Thyroid gland (tissue), 4 donors: ENCODE results near the gene OR52H1. TPM values are rescaled to one million over a fixed set of nuclear protein-coding genes. Genes with fewer than 3 reads are reported as not detected.

Experiments used
- DNase-seq, 2 donors: peaks; one replicate each; pipeline ENCODE4 v3.0.0-alpha.2; 2019
- H3K27ac ChIP-seq, 3 donors: fragments of 200-600 bp; sonication (generic); 1 replicate in 2 of 3; 2 replicates in 1 of 3; pipeline ENCODE4 v1.5.1; 2016 to 2019; ENCODE audit warnings: mild to moderate bottlenecking in 1 of 3, moderate library complexity in 1 of 3
- H3K27me3 ChIP-seq: fragments of 200-600 bp; sonication (generic); one replicate; pipeline ENCODE4 v1.5.1; 2019
- H3K36me3 ChIP-seq, 2 donors: fragments of 200-600 bp; sonication (generic); one replicate each; pipeline ENCODE4 v1.5.1; 2016 to 2019
- H3K4me1 ChIP-seq, 2 donors: fragments of 200-600 bp; sonication (generic); one replicate each; pipeline ENCODE4 v1.5.1; 2017 to 2019
- H3K4me3 ChIP-seq, 3 donors: fragments of 200-600 bp; sonication (generic); replicated peaks in 1 of 3; 1 replicate in 2 of 3; 2 replicates in 1 of 3; pipeline ENCODE4 v1.5.1; 2016; ENCODE audit warnings: mild to moderate bottlenecking in 1 of 3
- H3K9me3 ChIP-seq: fragments of 200-600 bp; sonication (generic); one replicate; pipeline ENCODE4 v1.5.1; 2017
- POLR2A ChIP-seq, 2 donors: fragments of 450-650 bp; IDR thresholded peaks; one replicate each; pipeline ENCODE4 v1.6.1; 2017; ENCODE audit warnings: antibody characterized with exemption in 2 of 2, mild to moderate bottlenecking in 2 of 2, moderate library complexity in 1 of 2
- WGBS, 2 donors: methylation state at CpG; one replicate each; pipeline ENCODE4 v1.1.5; 2017; 5-methylcytosine and 5-hydroxymethylcytosine counted together
- intact Hi-C: fragments of 100-400 bp; cut with DNase I; formaldehyde crosslinking; loops from one replicate; pipeline ENCODE4 v1.15.1; 2023
- total RNA-seq, 4 donors: library from RNA; depleted of rRNA; stranded (reverse); fragments of >200 nt; gene quantifications; one replicate each; pipeline ENCODE4 v1.2.3, GENCODE V29; 2016
- TF ChIP-seq, protein P1 (sequence below), 6 experiments: fragments of 200-600 bp in 3 of 6; fragments of 450-650 bp in 3 of 6; sonication (generic) in 3 of 6; IDR thresholded peaks; one replicate each; pipeline ENCODE4 v1.5.1; 2016 to 2019; ENCODE audit warnings: antibody characterized with exemption in 6 of 6, mild to moderate bottlenecking in 2 of 6, inconsistent platforms in 1 of 6, moderate library complexity in 1 of 6

Gene OR52H1
- total RNA-seq, 4 donors from 2014 or later, result 0.78 to 2.8 (median 1.1) TPM

DNA sequence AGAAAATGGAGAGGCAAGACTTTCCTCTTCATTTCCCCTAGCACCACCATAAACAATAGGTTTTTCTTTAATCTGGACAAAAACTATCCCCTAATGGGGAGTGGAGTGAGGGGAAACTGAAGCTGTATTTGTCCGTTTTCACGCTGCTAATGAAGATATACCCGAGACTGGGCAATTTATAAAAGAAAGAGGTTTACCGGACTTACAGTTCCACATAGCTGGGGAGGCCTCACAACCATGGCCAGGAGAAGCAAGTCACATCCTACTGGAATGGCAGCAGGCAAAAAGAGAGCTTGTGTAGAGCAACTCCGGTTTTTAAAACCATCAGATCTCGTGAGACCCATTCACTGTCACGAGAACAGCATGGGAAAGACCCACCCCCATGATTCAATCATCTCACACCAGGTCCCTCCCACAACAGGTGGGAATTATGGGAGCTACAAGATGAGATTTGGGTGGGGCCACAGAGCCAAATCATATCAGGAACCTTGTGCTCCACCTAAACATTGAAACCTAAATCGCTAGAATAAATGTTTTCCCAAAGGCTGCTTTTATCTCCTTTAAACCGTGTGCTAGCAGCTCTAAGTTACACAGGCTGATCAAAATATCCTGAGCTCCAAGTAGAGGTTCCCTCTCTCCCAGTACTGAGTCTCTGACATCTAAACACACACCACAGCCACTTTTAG lies 42.8 kb downstream of the OR52H1 start:
- no peak overlapping the region for H3K4me3 ChIP-seq
- no peaks in the 10 kb centered on the region for H3K9me3 ChIP-seq
- intact Hi-C loops, result no loop called here
- DNase-seq, result no peak
- H3K4me1 ChIP-seq, result no peaks in the 10 kb centered on the region
- TF ChIP-seq POLR2A (IDR thresholded peaks at IDR 0.05), result no peak
- TF ChIP-seq, protein P1, sequence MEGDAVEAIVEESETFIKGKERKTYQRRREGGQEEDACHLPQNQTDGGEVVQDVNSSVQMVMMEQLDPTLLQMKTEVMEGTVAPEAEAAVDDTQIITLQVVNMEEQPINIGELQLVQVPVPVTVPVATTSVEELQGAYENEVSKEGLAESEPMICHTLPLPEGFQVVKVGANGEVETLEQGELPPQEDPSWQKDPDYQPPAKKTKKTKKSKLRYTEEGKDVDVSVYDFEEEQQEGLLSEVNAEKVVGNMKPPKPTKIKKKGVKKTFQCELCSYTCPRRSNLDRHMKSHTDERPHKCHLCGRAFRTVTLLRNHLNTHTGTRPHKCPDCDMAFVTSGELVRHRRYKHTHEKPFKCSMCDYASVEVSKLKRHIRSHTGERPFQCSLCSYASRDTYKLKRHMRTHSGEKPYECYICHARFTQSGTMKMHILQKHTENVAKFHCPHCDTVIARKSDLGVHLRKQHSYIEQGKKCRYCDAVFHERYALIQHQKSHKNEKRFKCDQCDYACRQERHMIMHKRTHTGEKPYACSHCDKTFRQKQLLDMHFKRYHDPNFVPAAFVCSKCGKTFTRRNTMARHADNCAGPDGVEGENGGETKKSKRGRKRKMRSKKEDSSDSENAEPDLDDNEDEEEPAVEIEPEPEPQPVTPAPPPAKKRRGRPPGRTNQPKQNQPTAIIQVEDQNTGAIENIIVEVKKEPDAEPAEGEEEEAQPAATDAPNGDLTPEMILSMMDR (IDR thresholded peaks at IDR 0.05), result no peak
- H3K36me3 ChIP-seq, result no peaks in the 10 kb centered on the region
- no peaks in the 10 kb centered on the region for H3K27me3 ChIP-seq
- 85 to 90% methylated on average over 9 of the region's 9 CpGs for WGBS, 2 donors
- H3K27ac ChIP-seq, result no peak overlapping the region

GRCh38 chr11:5504403-5504921 lies 43.9 kb downstream of the OR52H1 start:
- TF ChIP-seq, protein P1 (IDR thresholded peaks at IDR 0.05), result no peak
- TF ChIP-seq POLR2A (IDR thresholded peaks at IDR 0.05), result no peak
- Histone ChIP-seq H3K36me3 (no peaks in the 10 kb centered on the region), H3K27ac (no peak overlapping the region), H3K9me3 (no peaks in the 10 kb centered on the region), H3K27me3 (no peaks in the 10 kb centered on the region), H3K4me3 (no peak overlapping the region), H3K4me1 (no peaks in the 10 kb centered on the region)
- DNase-seq, result no peak
- WGBS, 2 donors, result 77 to 88% methylated on average over 2 of the region's 2 CpGs
- intact Hi-C loops, result no loop called here

GRCh38 chr11:5500393-5500801 lies 47.9 kb downstream of the OR52H1 start:
- Histone ChIP-seq H3K36me3 (no peaks in the 10 kb centered on the region), H3K27ac (no peak overlapping the region), H3K4me1 (no peaks in the 10 kb centered on the region), H3K27me3 (no peaks in the 10 kb centered on the region), H3K9me3 (no peaks in the 10 kb centered on the region), H3K4me3 (no peak overlapping the region)
- 80 to 89% methylated on average over 6 of the region's 6 CpGs for WGBS, 2 donors
- intact Hi-C loops, result no loop called here
- TF ChIP-seq POLR2A (IDR thresholded peaks at IDR 0.05), result no peak
- TF ChIP-seq, protein P1 (IDR thresholded peaks at IDR 0.05), result no peak
- DNase-seq, result no peak

DNA sequence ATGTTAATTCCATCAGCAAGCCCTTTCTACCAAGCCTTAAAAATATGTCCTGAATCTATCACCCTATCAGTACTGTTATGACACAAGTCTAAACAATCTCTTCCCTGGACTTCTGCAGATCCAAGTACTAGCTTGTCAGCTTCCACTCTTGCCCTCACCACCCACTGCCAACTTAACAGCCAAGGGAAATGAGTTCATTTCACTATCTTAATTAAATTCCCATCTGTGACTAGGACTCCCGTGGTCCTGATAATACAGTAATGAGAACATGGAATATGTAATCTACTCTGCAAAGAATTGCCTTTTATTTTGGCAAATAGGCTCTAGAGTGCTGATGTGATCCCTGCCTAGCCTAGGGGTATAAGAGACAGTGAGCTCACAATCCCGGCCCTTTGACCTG lies 48.7 kb downstream of the OR52H1 start:
- no peaks in the 10 kb centered on the region for H3K27me3 ChIP-seq
- TF ChIP-seq, protein P1 (IDR thresholded peaks at IDR 0.05), result no peak
- H3K27ac ChIP-seq, result no peak overlapping the region
- DNase-seq, result no peak
- H3K4me1 ChIP-seq, result no peaks in the 10 kb centered on the region
- WGBS, 2 donors, result 68 to 78% methylated on average over 2 of the region's 2 CpGs
- intact Hi-C loops, result no loop called here
- no peaks in the 10 kb centered on the region for H3K36me3 ChIP-seq
- no peaks in the 10 kb centered on the region for H3K9me3 ChIP-seq
- no peak overlapping the region for H3K4me3 ChIP-seq

Other genes with a start within 250 kb of the OR52H1 start
- gene OR51B4, start 246.6 kb downstream of the OR52H1 start, total RNA-seq, result not detected
- not detected for gene OR51B2, start 224.2 kb downstream of the OR52H1 start, total RNA-seq
- 1 to 10 TPM in 1 of 4 donors, under 1 TPM in 1, not detected in 2; 0.78 to 1.2 TPM for gene OR51B5, start 205.0 kb downstream of the OR52H1 start, total RNA-seq
- not detected for gene OR51B6, start 197.0 kb downstream of the OR52H1 start, total RNA-seq
- not detected for gene OR51M1, start 164.7 kb downstream of the OR52H1 start, total RNA-seq
- not detected for gene OR51Q1, start 126.4 kb downstream of the OR52H1 start, total RNA-seq
- under 1 TPM in 2 of 4 donors, not detected in 2; 0.33 to 0.93 TPM for gene OR51I1, start 107.0 kb downstream of the OR52H1 start, total RNA-seq
- not detected for gene OR51I2, start 99.2 kb downstream of the OR52H1 start, total RNA-seq
- gene OR52D1, start 59.9 kb downstream of the OR52H1 start, total RNA-seq, result not detected
- gene UBQLN3, start 38.6 kb downstream of the OR52H1 start, total RNA-seq, result 1 to 10 TPM in 3 of 4 donors, under 1 TPM in 1; 0.56 to 2.0 (median 1.6) TPM
- 1 to 10 TPM in 2 of 4 donors, under 1 TPM in 2; 0.54 to 2.0 (median 0.87) TPM for gene UBQLNL, start 31.8 kb downstream of the OR52H1 start, total RNA-seq
- gene OR52B6, start 32.3 kb upstream of the OR52H1 start, total RNA-seq, result not detected
- 1 to 10 TPM; 7.1 to 9.6 (median 9.2) TPM for gene TRIM6, start 48.1 kb upstream of the OR52H1 start, total RNA-seq
- 10 to 100 TPM in 1 of 4 donors, 1 to 10 TPM in 3; 7.0 to 11.1 (median 7.6) TPM for gene TRIM34, start 76.5 kb upstream of the OR52H1 start, total RNA-seq
- 10 to 100 TPM; 20.8 to 61.5 (median 43.3) TPM for gene TRIM5, start 136.5 kb upstream of the OR52H1 start, total RNA-seq
- gene TRIM22, start 141.2 kb upstream of the OR52H1 start, total RNA-seq, result 10 to 100 TPM; 20.1 to 45.0 (median 28.1) TPM
- gene OR56B1, start 187.9 kb upstream of the OR52H1 start, total RNA-seq, result not detected
- gene OR52N4, start 205.7 kb upstream of the OR52H1 start, total RNA-seq, result under 1 TPM in 2 of 4 donors, not detected in 2; 0.45 to 0.83 TPM
- not detected for gene OR52N5, start 234.8 kb upstream of the OR52H1 start, total RNA-seq
- not detected for gene OR52N1, start 242.7 kb upstream of the OR52H1 start, total RNA-seq